ENCODE measurements around the gene ELFN1.

Gene ELFN1

GRCh38 chr7:1632916-1633785 lies 36.9 kb upstream of the ELFN1 start:
- Histone ChIP-seq H3K4me1 (ENCODE audit: control insufficient read depth, insufficient read depth, low read length) (no peaks in the 10 kb centered on the region), H3K27me3 (replicated peaks; ENCODE audit: control insufficient read depth, insufficient read depth, low read length) (peaks cover 13% of the 10 kb centered on the region), H3K9me3 (ENCODE audit: control insufficient read depth, low read length) (peaks cover 48% of the 10 kb centered on the region), H3K36me3 (ENCODE audit: control insufficient read depth, insufficient read depth, low read length, severe bottlenecking) (no peaks in the 10 kb centered on the region), H3K9ac (ENCODE audit: low read length) (no peak overlapping the region), H3K4me3 (ENCODE audit: low read length) (no peak overlapping the region)
- DNase-seq (ENCODE audit: low read depth) = no peak

GRCh38 chr7:1635401-1635800 lies 34.7 kb upstream of the ELFN1 start:
- DNase-seq (ENCODE audit: low read depth) = no peak
- Histone ChIP-seq H3K4me3 (ENCODE audit: low read length) (no peak overlapping the region), H3K27me3 (replicated peaks; ENCODE audit: control insufficient read depth, insufficient read depth, low read length) (peaks cover 19% of the 10 kb centered on the region), H3K36me3 (ENCODE audit: control insufficient read depth, insufficient read depth, low read length, severe bottlenecking) (no peaks in the 10 kb centered on the region), H3K9ac (ENCODE audit: low read length) (no peak overlapping the region), H3K9me3 (ENCODE audit: control insufficient read depth, low read length) (peaks cover 41% of the 10 kb centered on the region), H3K4me1 (ENCODE audit: control insufficient read depth, insufficient read depth, low read length) (no peaks in the 10 kb centered on the region)

- no peaks in the 10 kb centered on the region for H3K36me3 ChIP-seq (ENCODE audit: control insufficient read depth, insufficient read depth, low read length, severe bottlenecking)
- peaks cover 41% of the 10 kb centered on the region for H3K9me3 ChIP-seq (ENCODE audit: control insufficient read depth, low read length)
- peaks cover 23% of the 10 kb centered on the region for H3K27me3 ChIP-seq (replicated peaks; ENCODE audit: control insufficient read depth, insufficient read depth, low read length)
- no peak overlapping the region for H3K9ac ChIP-seq (ENCODE audit: low read length)
- DNase-seq (ENCODE audit: low read depth) = no peak
- no peaks in the 10 kb centered on the region for H3K4me1 ChIP-seq (ENCODE audit: control insufficient read depth, insufficient read depth, low read length)
- no peak overlapping the region for H3K4me3 ChIP-seq (ENCODE audit: low read length)
These were observed 32.9 kb upstream of the ELFN1 start for GRCh38 chr7:1637155-1637554.

GRCh38 chr7:1638215-1638661 lies 31.8 kb upstream of the ELFN1 start:
- H3K36me3 ChIP-seq (ENCODE audit: control insufficient read depth, insufficient read depth, low read length, severe bottlenecking) = no peaks in the 10 kb centered on the region
- no peak overlapping the region for H3K9ac ChIP-seq (ENCODE audit: low read length)
- peaks cover 28% of the 10 kb centered on the region for H3K27me3 ChIP-seq (replicated peaks; ENCODE audit: control insufficient read depth, insufficient read depth, low read length)
- no peak overlapping the region for H3K4me3 ChIP-seq (ENCODE audit: low read length)
- no peaks in the 10 kb centered on the region for H3K4me1 ChIP-seq (ENCODE audit: control insufficient read depth, insufficient read depth, low read length)
- peak; percentile 33 for DNase-seq (ENCODE audit: low read depth)
- H3K9me3 ChIP-seq (ENCODE audit: control insufficient read depth, low read length) = peaks cover 41% of the 10 kb centered on the region

- H3K9me3 ChIP-seq (ENCODE audit: control insufficient read depth, low read length) = peaks cover 39% of the 10 kb centered on the region
- no peak overlapping the region for H3K4me3 ChIP-seq (ENCODE audit: low read length)
- H3K9ac ChIP-seq (ENCODE audit: low read length) = no peak overlapping the region
- no peaks in the 10 kb centered on the region for H3K4me1 ChIP-seq (ENCODE audit: control insufficient read depth, insufficient read depth, low read length)
- no peaks in the 10 kb centered on the region for H3K36me3 ChIP-seq (ENCODE audit: control insufficient read depth, insufficient read depth, low read length, severe bottlenecking)
- no peak for DNase-seq (ENCODE audit: low read depth)
- peaks cover 33% of the 10 kb centered on the region for H3K27me3 ChIP-seq (replicated peaks; ENCODE audit: control insufficient read depth, insufficient read depth, low read length)
These were observed 31.0 kb upstream of the ELFN1 start for GRCh38 chr7:1639071-1639470.

GRCh38 chr7:1639532-1640175 lies 30.4 kb upstream of the ELFN1 start:
- no peak for DNase-seq (ENCODE audit: low read depth)

GRCh38 chr7:1640376-1641172 lies 29.5 kb upstream of the ELFN1 start:
- Histone ChIP-seq H3K9me3 (ENCODE audit: control insufficient read depth, low read length) (peaks cover 24% of the 10 kb centered on the region), H3K4me3 (ENCODE audit: low read length) (no peak overlapping the region), H3K27me3 (replicated peaks; ENCODE audit: control insufficient read depth, insufficient read depth, low read length) (peaks cover 45% of the 10 kb centered on the region), H3K4me1 (ENCODE audit: control insufficient read depth, insufficient read depth, low read length) (no peaks in the 10 kb centered on the region), H3K36me3 (ENCODE audit: control insufficient read depth, insufficient read depth, low read length, severe bottlenecking) (no peaks in the 10 kb centered on the region), H3K9ac (ENCODE audit: low read length) (no peak overlapping the region)
- DNase-seq (ENCODE audit: low read depth) = no peak

More at GRCh38 chr7:1639532-1640175, 30.4 kb upstream of the ELFN1 start:
- Histone ChIP-seq H3K36me3 (ENCODE audit: control insufficient read depth, insufficient read depth, low read length, severe bottlenecking) (no peaks in the 10 kb centered on the region), H3K9me3 (ENCODE audit: control insufficient read depth, low read length) (peaks cover 33% of the 10 kb centered on the region), H3K27me3 (replicated peaks; ENCODE audit: control insufficient read depth, insufficient read depth, low read length) (peaks cover 38% of the 10 kb centered on the region), H3K4me1 (ENCODE audit: control insufficient read depth, insufficient read depth, low read length) (no peaks in the 10 kb centered on the region), H3K4me3 (ENCODE audit: low read length) (no peak overlapping the region), H3K9ac (ENCODE audit: low read length) (no peak overlapping the region)

- peaks cover 18% of the 10 kb centered on the region for H3K9me3 ChIP-seq (ENCODE audit: control insufficient read depth, low read length)
- DNase-seq (ENCODE audit: low read depth) = no peak
- H3K27me3 ChIP-seq (replicated peaks; ENCODE audit: control insufficient read depth, insufficient read depth, low read length) = peaks cover 49% of the 10 kb centered on the region
- no peak overlapping the region for H3K9ac ChIP-seq (ENCODE audit: low read length)
- no peaks in the 10 kb centered on the region for H3K36me3 ChIP-seq (ENCODE audit: control insufficient read depth, insufficient read depth, low read length, severe bottlenecking)
- no peak overlapping the region for H3K4me3 ChIP-seq (ENCODE audit: low read length)
- H3K4me1 ChIP-seq (ENCODE audit: control insufficient read depth, insufficient read depth, low read length) = no peaks in the 10 kb centered on the region
These were observed 28.9 kb upstream of the ELFN1 start for GRCh38 chr7:1641173-1641572.

- peaks cover 14% of the 10 kb centered on the region for H3K9me3 ChIP-seq (ENCODE audit: control insufficient read depth, low read length)
- no peak for DNase-seq (ENCODE audit: low read depth)
- H3K4me3 ChIP-seq (ENCODE audit: low read length) = no peak overlapping the region
- no peak overlapping the region for H3K9ac ChIP-seq (ENCODE audit: low read length)
- H3K27me3 ChIP-seq (replicated peaks; ENCODE audit: control insufficient read depth, insufficient read depth, low read length) = peaks cover 55% of the 10 kb centered on the region
- no peaks in the 10 kb centered on the region for H3K36me3 ChIP-seq (ENCODE audit: control insufficient read depth, insufficient read depth, low read length, severe bottlenecking)
- H3K4me1 ChIP-seq (ENCODE audit: control insufficient read depth, insufficient read depth, low read length) = peaks cover 1% of the 10 kb centered on the region
These were observed 28.3 kb upstream of the ELFN1 start for GRCh38 chr7:1641661-1642260.

GRCh38 chr7:1642291-1642731 lies 27.8 kb upstream of the ELFN1 start:
- H3K4me1 ChIP-seq (ENCODE audit: control insufficient read depth, insufficient read depth, low read length) = peaks cover 6% of the 10 kb centered on the region
- no peak overlapping the region for H3K9ac ChIP-seq (ENCODE audit: low read length)
- H3K36me3 ChIP-seq (ENCODE audit: control insufficient read depth, insufficient read depth, low read length, severe bottlenecking) = no peaks in the 10 kb centered on the region
- peaks cover 61% of the 10 kb centered on the region for H3K27me3 ChIP-seq (replicated peaks; ENCODE audit: control insufficient read depth, insufficient read depth, low read length)
- no peak overlapping the region for H3K4me3 ChIP-seq (ENCODE audit: low read length)
- DNase-seq (ENCODE audit: low read depth) = no peak
- peaks cover 8% of the 10 kb centered on the region for H3K9me3 ChIP-seq (ENCODE audit: control insufficient read depth, low read length)
